Hippocampal formation (tissue), 2 donors: Measurements from ENCODE around the gene TBX3.

Source experiments
- DNase-seq, 2 donors: peaks; one replicate each; lab custom pipeline; 2025; lab: John Stamatoyannopoulos, UW

The TBX3 gene

GRCh38 chr12:114682785-114683708 lies 928 bp downstream of the TBX3 start:
- DNase-seq, result no peak

DNA sequence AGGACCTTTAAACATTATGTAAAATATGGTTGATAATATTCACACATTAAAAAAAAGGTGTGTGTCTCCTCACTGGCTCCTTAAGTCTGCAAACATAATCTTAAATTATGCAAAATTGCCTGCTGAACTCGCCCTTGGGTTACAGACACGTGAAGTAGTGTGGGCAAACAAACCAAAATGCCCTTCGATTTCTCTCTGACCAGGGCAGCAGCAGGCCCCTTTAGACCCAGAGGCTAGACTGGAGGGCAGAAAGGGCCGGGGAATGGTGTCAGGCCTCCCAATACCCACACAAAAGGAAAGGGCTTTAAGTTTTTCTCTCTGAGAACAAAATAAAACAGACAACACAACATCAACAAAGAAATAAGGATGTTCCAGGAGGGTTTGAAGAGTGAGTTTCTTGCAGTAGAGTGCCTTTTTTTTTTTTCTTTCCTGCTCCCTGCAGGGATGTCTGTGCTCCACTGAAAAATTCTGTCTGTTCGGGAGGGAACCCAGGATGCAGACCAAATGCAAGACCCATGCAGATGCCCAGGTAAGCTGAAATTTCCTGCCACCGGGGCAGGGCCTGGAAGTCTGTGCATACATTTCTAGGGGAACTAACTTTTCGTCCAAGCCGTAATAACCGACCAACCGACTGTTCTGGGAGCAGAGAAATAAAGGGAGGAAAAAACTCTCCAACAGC lies 1.7 kb downstream of the TBX3 start:
- no peak for DNase-seq

GRCh38 chr12:114681116-114681871 lies 2.7 kb downstream of the TBX3 start:
- DNase-seq, result no peak

- no peak for DNase-seq
Measured at GRCh38 chr12:114680604-114681069, 3.3 kb downstream of the TBX3 start.

DNA sequence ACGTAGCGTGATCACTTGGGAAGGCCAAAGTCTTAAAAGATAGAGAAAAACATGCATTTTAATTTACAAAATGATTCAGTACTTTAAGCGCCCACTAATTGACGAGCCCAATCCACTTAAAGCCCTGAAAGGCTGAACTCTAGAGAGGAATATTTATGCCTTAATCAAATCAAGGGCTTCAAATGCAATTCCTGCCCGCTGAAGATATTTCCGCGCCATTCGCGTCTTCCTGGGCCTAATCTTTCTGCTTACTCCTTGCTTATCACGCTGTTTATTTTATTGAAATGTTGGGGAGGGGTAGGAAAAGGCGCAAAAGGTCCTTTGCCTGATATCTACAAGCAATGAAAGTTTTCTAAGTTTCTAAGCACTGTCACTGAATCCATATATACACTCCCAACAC lies 4.0 kb downstream of the TBX3 start:
- no peak for DNase-seq

GRCh38 chr12:114679452-114679875 lies 4.5 kb downstream of the TBX3 start:
- DNase-seq, result no peak

- no peak for DNase-seq
Measured at GRCh38 chr12:114678718-114679117, 5.3 kb downstream of the TBX3 start.

- no peak for DNase-seq
Measured at GRCh38 chr12:114678028-114678427, 5.9 kb downstream of the TBX3 start.

GRCh38 chr12:114676142-114676741 lies 7.7 kb downstream of the TBX3 start:
- no peak for DNase-seq

- DNase-seq, result no peak
Measured at GRCh38 chr12:114674251-114675047, 9.5 kb downstream of the TBX3 start.

DNA sequence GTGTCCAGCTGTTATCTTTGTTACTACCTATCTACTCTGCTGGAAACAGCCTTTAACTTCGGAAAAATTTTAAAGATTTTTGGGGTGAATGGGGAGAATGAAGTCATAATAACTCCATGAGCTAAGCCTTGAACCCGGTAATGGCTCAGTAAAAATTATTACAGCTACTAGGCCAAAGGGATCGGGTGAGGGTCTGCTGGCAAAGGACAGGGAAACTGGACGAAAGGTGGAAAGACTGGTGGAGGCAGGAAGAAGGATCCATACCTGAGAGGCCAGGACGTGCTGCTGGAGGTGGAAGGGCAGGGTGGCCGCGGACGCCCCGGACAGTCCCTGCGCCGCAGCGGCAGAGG lies 10.1 kb downstream of the TBX3 start:
- no peak for DNase-seq

DNA sequence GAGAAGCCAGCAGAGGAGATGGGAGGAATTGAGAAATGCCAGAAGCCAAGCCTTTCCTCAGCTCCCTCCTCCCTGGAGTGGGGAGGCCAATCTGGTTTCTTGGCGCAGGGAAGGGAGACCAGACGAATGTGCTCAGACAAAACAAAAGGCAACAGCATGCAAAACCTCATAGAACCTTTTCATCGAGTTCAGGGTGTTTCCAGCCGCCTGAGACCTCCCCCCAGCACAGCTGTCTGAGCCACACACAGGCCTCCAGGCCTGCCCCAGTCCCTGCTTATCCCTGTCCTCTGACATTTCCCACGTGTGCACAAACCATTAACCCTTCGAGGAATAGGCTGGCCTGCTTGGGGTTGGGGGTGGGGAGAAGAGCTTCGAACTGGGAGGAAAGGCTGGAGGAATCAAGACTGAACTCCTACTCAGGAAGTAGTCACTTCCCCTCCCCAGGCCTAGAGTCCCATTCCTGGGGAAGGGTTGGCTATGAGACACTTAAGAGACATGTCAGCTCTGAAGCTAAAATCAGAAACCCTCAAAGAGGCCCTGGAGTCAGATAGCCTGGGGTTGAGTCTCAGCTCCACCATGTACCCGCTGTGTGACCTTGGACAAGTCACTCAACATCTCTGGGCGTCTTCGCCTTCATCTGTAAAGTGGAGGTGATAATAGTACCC lies 10.7 kb downstream of the TBX3 start:
- DNase-seq, result no peak

DNA sequence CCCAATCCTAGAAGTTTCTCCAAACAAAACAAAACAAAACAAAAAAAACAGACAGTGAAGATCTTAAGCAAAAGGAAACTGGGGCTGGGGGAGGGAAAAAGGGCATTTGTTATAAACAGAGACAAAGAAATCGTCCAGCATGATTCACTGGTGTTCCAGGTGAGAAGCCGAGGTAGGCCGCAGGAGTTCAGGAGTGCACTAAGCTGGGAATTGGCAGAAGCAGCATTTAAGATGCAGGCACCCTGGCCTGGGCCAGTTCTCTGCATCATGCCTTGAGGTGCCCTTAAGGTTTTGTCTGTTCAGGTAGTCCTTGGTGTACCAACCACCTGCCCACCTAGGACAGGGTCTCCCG lies 11.2 kb downstream of the TBX3 start:
- no peak for DNase-seq

GRCh38 chr12:114671443-114672411 lies 12.2 kb downstream of the TBX3 start:
- DNase-seq, result no peak

GRCh38 chr12:114671066-114671442 lies 12.9 kb downstream of the TBX3 start:
- no peak for DNase-seq

GRCh38 chr12:114670291-114670980 lies 13.5 kb downstream of the TBX3 start:
- no peak for DNase-seq

DNA sequence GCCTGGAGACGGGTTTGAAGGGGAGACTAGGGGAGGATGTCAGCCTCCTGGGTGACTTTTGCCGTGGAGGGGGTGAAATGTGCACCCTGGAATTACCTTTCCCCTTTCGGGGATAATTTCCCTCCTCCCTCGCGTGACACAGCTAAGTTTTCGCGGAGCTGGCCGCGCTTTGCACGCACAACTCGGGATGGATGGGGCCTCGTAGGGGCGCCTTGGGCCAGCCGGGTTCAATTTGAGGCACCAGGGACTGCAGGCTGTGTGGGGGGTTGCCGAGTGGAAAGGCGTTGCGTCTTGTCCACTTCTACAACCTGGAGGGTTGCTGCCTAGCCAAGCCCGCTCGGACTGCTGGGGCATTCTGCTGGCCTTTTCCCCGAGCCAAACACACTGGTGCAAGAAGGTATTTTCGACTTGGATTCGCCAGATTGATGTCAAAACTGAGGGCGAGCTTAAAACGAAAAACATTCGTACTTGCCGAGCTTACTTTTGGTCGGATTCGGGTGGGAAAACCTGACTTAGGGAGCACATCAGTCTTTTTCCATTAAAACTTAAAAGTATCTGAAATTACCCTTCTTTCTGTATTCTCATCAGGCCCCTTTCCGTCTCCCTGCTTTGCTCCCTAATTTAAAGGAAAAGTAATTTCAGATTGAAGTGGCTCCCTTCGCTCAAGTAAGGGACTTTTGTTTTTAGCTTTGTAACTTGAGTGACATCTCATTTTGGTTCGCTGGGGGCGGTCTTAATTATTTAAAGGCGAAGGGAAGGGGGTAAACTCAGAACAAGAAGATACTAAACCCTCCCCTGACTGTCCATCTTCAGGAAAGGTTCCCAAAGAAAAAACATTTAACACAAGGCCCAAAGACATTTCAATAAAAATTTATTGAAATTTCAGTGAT lies 14.3 kb downstream of the TBX3 start:
- DNase-seq, result no peak

GRCh38 chr12:114668886-114669288 lies 15.1 kb downstream of the TBX3 start:
- DNase-seq, result no peak
